CD4-positive, alpha-beta T cell treated with Interleukin-17A for 4 hours (primary cell): ENCODE results near the gene MRPS24.
A peak's percentile ranks its signal among the peaks of the same experiment; 100 is the strongest.
"Not testable (repeated sequence)": the region's sequence is repeated elsewhere in the genome, so short reads cannot be mapped to it uniquely, and the experiment has no call there.

ENCODE experiments used
- DNase-seq: peaks from one replicate; pipeline ENCODE4 v3.0.0-alpha.2; 2020; ENCODE audit warnings: mixed read lengths

The MRPS24 gene

DNA sequence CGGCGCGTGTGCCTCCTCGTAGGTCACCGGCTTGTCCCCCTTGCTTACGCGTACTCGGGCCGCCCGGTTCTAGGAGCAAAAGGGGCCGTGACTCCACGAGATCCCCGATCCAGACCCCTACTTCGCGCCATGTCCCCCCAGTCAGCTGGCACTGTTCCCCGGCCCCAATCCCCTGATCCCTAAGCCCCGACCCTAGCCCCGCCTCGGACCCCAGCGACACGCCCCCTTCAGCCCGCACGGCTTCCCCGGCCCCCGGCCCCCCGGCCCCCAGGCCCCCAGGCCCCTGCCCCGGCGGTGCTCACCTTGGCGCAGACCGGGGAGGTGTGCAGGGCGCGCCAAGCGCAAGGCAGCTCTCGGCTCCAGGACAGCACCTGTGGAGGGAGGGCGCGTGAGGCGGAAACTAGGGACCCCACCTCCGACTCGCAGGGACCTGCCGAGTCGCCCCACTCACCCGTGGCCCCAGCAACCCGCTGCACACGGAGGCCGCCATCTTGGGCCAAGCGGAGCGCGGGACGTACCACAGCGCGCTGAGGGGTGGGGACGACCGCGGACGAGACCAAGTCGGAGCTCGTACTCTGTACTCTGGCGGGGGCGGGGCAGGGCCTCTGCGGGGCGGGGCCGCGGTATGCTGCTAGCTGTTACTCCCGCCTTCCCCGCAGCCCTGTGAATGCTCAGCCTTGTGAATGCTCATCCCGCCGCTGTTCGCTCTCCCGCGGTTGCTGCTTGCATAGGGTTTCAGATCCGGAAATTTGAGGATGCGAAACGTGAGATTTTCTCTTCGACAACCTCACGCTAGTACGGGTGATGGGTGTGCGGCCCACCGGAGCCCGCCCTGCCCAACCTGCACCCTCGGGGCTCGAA is at the start of gene MRPS24:
MRPS24 (minus strand) TSS at position 512 of the 861 bp plus-strand sequence; CDS start at position 490, 22 bp downstream.
- peak; percentile 99 for DNase-seq

DNA sequence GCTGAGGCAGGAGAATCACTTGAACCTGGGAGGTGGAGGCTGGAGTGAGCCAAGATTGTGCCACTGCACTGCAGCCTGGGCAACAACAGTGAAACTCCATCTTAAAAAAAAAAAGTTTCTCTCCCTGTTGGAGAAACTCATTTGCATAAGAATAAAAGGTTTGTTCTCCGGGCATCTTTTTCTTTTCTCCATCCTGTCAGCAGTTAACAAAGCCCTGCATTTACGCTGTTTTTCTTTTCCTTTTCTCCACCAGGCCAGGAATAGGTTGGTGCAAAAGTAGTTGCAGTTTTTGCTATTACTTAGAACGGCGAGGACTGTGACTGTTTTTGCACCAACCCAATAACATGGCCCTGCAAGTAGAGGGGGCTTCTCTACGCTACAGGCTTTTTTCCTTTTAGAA is 46.6 kb upstream of the MRPS24 start:
- DNase-seq = no peak

DNA sequence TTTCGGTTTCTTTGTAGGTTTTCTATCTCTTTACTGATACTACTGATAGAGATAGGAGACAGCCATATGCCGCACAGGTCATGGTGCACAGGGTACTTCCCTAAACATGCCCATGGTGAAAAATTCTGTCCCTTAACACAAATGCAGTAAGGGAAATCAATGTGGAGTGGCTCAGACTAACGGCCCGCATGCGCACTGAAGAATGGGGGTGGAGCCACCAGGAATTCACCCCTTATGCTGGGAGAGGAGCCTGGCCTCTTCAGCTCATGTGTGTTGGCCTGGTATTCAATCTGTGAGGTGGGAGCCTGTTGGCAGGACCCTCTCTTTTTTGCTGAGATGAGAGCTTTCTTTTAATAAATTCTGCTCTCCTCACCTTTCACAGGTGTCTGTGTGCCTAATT is 45.5 kb upstream of the MRPS24 start:
- no peak for DNase-seq

DNA sequence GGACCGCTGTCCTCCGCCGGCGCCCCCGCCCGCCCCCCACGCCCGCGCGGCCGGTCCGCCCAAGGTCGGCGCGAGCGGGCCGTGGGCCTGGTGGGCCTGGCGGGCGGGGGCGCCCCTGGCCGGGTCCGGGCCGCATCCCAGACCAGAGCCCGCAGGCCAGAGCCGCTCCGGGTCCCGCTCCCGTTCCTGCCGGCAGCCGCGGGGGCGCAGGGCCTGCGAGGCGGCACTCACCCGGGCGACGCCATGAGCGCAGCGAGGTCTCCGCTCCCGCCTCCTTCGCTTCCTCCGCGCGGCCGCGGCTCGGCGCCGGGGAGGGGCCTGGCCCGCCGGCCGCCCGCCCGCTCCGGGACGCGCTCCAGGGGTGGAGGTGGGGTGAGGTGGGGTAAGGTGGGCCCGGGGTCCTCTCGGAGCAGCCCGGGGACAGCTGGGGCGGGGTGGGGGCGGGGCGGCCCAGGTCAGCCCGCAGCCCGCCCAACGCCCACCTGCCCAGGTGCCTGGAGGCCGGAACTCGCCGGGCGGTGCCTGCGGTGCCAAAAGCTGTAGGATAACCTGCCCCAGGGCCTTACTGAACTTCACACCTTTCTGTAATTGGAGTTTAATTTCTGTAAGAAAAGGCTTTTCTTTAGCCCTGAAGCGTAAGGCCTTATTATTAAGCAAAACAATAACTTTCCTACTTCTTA is 37.2 kb upstream of the MRPS24 start, which contains the start of gene URGCP:
URGCP (minus strand) TSS at position 266 of the 680 bp plus-strand sequence; CDS start at position 245, 21 bp downstream.
- peak; percentile 69 for DNase-seq

DNA sequence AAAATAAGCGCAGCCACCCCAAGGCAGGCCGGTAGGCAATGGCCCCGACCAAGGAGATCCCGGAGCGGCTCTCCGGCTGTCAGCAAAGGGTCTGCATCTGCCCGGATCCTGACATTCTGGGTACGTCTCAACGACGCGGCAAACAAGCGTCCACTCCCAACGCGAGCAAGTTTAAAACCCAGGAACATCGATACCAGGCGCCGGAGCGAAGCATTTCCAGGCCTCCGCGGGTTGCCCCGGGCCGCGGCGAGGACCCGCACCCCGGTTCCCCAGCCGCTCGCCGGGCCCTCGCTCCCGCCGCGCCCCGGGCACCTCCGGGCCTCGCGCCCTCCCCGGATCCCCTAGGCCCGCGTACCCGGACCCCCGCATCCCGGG is 36.6 kb upstream of the MRPS24 start:
- DNase-seq = peak; percentile 41

DNA sequence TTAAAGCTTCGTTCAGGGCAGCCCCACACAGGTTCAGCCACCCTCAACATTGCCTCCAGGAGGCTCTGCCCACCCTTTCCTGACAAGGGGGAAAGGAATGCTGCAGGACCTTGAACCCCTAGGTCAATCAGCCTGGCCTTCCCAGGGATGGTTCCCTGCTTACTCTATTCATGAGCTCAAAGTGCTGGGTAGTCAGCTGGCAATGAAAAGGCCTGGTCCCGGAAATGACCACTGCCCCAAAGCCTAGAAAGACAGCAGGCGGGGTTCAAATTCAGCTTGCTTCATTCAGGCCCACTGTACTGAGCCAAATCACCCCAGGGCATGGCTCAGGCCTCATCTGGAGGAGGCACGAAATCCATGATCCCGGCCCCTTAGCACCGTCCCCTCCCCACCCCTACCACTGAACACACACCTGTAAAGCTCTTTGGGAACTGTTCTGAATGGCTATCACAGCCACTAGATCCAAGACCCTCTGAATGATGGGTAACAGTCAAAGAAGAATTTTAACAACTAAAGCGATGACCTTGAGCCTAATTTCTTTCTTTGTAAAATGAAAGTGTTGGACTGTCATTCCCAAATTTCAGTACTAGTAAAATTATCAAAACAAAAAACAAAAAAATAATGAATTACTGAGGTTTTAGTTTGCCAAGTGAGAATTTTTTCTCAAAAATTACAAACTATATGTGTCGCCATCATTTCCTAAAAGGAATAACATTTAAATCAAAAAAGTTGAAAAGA is 36.1 kb upstream of the MRPS24 start:
- DNase-seq = no peak

DNA sequence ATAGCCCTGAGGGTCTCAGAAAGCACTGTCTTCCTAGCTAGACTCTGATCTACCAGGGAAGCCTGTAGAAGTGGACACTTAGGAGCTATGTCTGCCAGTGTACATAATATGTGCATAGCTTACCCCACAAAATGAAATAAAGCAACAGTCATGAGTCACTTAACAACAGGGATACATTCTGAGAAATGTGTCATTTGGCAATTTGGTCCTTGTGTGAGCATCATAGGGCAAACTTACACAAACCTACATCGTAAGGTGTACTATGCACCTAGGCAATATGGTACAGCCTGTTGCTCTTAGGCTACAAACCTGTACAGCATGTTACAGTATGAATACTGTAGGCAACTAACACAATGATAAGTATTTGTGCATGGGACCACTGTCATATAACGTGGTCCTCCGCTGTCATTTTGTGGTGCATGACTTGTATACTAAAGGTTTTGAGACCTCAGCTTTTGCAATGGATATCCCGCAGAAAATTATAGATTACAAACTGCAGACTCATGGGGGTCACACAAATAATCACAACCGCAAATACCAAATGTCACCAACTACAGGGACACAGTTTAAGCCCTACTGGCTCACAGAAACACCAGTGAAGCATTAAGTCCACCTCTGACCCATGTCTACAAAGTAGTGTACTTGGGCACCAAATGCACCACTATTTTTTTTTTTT is 35.4 kb upstream of the MRPS24 start:
- DNase-seq = no peak

DNA sequence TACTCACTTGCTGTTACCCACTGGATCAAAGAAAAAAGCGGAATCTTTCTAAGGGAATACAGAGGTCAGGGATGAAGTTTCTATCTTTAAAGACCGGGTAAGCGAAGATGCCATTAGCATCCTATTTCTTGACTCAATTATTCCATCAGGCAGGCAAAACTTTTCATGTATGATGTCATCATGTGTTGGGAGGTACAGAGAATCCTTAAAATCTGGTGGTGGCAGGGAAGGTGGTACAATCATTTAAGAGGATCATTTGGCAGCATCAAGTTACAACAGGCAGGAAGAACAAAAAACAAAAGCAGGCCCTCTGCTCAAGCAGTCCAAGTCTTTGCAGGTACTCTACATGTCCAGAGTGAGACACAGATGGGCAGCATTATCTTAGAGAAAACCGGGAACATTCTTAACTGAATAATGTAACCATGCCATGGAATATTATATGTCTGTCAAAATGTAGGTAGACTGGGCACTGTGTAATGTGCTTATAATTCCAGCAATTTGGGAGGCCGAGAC is 33.3 kb upstream of the MRPS24 start:
- DNase-seq = no peak

DNA sequence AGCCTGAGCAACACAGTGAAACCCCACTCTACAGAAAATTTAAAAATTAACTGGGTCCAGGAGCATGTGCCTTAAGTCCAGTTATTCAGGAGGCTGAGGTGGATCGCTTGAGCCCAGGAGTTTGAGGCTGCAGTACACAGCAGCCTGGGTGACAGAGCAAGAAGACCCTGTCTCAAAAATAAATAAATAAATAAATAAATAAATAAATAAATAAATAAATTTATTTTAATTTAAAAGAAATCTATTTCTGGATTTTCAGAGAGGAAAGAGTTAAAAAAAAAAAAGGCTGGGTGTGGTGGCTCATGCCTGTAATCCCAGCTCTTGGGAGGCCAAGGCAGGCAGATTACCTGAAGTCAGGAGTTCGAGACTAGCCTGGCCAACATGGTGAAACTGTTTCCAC is 29.3 kb upstream of the MRPS24 start:
- not testable (repeated sequence) for DNase-seq

DNA sequence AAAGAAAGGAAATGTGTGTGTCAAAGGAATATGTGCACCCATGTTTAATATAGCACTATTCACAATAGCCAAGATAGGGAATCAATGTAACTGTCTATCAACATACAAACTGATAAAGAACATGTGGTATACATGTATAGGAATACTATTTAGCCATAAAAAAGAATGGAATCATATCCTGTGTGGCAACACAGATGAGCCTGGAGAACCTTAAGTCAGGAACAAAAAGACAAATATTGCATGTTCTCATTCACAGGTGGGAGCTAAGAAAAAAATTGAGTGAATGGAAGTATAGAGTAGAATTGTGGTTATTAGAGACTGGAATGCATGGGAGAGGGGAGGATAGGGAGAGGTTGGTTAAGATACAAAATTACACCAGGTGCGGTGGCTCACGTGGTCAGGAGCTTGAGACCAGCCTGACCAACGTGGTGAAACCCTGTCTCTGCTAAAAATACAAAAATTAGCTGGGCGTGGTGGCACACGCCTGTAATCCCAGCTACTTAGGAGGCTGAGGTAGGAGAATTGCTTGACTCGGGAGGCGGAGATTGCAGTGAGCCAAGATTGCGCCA is 26.6 kb upstream of the MRPS24 start:
- DNase-seq = no peak

DNA sequence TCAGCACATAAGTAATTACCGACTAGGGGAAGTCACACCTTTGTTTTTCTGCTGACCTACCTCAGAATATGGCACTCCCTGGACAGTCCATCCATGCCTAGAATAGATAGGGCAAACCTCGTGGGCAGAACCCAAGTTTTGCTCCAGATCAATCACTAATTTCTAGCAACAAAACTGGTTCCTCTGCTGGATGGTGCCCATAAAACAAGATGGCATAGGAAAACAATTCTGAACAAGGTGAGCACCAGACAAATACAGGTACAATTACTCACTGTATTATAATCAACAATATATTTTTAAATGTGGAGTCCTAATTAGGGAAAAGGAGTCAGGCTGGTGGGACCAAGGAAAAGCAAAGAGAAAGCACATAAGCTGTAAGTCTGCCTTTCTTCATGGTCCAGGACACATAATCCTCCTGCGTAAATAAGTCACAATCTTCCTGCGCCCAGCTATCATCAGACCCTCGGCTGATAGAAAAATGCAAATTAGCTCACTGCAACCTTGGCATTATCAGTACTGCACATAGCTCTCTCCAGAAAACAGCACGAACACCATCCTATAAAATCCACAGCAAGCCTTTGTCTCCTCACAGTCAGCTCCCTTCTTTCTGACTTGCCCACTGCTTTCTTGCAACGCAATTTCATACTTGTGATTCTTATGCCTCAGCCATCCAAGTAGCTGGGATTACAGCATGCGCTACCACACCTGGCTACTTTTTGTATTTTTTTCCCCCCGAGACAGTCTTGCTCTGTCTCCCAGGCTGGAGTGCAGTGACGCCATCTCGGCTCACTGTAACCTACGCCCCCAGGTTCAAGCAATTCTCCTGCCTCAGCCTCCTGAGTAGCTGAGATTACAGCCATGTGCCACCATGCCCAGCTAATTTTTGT is 22.0 kb upstream of the MRPS24 start:
- no peak for DNase-seq

DNA sequence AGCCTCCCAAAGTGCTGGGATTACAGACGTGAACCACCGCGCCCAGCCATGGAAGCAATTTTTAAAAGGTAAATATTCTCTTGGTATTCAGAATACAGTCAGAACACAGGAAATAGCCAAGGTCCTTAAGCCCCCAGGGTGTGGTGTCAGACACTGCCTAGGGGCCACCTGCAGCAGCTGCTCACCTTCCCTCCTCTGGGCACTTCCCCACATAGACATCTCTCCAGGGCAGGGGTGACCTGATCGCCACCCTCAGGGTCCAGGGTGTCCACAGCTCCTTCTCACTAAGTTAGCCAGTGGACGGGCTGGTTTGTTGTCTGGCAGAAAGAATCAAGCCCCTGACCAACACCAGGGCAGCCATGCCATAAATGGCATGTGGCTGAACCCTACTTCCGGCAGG is 21.2 kb upstream of the MRPS24 start:
- DNase-seq = no peak

DNA sequence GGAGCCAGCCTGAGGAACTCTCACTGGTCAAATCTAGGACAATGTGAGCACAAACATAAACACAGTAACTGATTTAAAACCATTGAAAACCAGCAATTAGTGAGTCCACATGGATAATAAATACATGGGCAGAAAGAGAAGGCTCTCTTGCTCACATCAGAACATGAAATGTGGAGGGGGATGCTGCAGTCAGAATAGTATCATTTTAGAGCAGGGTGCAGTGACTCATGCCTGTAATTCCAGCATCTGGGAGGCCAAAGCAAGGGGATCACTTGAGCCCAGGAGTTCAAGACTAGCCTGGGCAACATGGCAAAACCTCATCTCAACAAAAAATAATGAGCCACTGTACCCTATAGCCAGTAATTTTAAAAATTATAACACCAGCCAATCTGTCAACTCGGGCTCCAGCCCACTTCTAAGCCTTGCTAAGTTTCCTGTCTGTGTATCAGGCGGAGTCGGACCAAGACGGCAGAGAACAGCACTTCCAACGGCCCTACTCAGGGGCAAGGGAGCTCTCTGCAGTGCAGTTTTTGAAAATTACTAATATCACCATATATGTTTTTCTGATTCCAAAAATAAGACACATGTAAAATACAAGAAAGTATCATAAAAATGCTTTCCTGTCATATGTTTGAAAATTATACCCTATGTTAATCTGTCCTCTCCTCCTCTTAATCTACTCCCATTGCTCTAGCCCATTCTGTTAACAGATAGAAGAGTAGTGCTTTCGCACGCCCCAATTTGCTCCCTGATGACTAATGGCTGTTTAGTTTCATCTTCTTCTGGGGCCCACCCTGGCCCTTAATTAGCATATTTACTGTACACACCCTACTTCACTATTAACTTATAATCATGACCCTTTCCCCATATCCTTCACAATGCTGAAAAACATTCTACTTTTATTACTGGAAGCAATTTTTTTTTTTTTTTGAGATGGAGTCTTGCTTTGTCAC is 20.0 kb upstream of the MRPS24 start:
- no peak for DNase-seq

DNA sequence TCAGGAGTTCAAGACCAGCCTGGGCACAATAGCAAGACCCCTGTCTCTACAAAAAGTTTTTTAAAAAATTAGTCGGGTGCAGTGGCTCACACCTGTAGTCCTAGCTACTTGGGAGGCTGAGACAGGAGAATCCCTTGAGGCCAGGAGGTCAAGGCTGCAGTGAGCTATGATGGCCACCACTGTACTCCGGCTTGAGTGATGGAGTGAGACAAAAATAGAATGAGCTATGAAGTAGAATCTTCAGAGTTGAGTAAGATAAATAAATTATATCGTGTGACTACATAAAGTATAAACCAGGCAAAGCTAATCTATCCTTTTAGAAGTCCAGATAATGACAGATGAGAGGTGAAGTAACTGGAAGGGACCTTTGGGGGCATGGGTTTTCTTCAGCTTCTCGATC is 15.3 kb upstream of the MRPS24 start:
- no peak for DNase-seq

DNA sequence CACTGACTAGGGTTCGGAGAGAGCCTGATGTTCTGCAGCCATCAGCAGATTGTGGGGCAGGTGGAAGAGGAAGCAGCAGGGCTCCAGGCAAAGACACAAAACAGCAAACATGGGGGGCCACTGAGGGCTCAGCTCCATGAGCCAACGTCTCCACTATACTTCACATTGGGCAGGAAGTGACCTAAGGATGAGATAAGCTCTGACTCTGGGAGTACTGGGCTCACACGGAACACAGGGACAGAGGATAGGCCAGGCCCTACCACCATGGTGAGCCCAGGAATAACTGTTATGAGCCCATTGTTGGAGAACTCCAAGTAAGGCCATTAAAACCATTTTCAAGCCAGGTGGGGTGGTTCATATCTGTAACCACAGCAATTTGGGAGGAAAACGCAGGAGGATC is 14.9 kb upstream of the MRPS24 start:
- DNase-seq = no peak

DNA sequence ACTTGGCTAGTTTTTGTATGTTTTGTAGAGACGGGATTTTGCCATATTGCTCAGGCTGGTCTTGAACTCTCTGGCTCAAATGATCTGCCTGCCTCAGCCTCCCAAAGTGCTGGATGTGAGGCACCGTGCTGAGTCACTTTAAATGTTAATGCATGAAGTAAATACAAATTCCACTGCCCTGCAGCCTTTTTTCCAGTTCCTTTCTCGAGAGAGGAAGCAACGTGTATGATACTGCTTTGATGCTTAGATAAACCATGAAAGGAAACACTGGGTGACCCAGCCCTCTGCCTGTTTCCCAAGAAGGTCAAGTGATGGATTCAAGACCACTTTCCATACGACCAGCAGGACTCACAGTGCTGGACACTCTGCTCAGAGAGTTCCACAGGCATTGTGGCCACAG is 11.3 kb upstream of the MRPS24 start:
- no peak for DNase-seq

DNA sequence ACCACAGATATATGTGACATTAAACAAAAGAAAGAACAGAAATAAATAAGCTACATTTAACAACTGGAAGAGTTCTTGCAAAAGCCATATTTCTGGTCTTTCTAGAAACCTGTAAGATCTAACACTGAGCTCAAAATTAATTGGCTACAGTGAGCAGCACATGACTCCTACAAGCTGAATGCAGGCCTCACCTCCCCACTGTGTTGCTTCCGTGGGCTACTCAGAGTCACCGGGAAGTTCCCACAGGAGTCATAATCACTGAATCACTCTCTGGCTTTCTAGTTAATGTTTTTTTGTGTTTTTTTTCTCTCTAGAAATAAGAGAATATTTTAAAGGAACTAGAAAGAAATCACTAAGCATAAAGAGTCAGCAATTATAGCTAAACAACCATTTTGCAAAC is 10.2 kb upstream of the MRPS24 start:
- no peak for DNase-seq

DNA sequence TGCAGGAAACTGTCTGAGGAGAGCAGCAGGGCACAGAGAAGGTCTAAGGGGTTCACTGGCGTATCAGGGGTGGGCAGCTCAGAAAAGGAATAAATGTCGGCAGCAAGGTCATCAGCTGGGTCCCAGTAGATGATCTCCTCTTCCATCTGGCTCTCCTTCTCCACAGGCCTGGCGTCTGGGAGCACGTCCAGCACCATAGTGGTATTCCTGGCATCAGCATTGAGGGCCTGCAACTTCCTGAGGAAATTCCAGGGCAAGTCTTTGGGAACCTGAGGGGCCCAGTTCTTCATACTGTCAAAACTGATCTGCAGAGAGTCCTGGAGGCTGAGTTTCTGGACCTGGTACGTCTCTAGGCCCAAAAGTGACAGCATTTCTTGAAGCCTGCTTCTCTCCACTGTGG is 9.6 kb upstream of the MRPS24 start:
- no peak for DNase-seq

DNA sequence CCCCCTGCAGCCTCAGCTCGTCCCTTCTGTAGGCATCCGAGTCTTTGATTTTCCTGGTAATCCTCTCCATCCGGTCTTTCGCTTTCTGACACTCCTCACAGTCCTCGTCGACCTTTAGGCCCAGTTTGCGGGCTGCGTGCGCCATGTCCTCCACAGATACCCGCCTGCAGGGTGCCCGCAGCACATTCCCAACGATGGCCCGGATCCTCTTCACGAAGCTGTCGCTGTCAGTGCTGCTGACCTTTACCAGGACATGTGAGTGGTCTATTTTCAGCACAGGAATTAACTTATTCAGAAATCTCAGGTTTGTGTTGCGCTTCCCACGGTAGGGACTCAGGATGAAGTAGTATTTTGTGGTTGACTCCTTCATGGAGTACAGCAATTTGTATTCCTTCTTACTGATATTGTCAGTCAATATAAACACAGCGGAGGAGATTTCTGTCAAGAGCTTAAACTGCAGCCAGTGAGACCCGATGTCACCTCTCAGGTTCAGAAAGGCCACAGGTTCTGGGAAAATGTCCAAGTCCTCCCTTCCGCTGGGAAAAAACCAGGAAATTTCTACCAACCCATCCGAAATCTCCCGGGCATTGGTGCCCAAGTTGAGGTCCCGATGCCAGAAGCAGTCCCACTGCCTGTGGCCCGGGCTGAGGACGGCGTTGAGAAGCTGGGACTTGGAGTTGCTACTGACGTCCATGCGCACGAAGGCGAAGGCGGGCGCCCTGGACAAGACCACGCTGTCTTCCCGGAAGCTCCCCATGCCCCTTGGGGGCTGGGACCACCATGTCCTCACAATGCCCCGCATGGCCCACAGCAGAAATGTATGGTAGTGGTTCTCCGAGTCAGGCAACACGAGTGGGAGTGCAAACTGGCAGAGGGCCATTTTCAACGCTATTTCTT is 8.9 kb upstream of the MRPS24 start:
- DNase-seq = no peak
